Stimulated activated CD8-positive, alpha-beta memory T cell treated with anti-CD3 and anti-CD28 coated beads, Interleukin-12 subunit alpha, Interleukin-12 subunit beta, amount 100 ng/mL, for 24 hours (primary cell): ENCODE results near the gene OR56A5.

Experiments
- DNase-seq: peaks from one replicate; pipeline ENCODE4 v3.0.0-alpha.2; 2020; ENCODE audit errors: extremely low read depth

Gene OR56A5

DNA sequence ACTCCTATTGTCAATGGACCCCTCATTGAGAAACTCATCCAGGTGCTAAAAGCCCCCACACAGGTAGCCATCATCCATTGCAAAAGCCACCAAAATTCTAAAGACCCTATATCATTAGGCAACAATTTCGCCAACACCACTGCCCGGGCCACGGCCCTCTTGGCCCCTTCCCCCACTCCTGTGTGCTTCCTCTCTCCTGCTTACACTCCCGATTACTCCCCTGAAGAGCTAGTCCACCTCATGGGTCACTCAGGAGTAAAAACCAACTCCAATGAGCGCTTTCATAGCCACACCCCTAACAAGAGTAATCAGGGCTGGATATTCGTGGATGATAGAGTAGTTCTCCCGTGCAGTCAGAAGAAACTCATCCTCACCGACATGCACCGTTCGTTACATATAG, 35.2 kb downstream of the OR56A5 start:
- DNase-seq, result no peak

DNA sequence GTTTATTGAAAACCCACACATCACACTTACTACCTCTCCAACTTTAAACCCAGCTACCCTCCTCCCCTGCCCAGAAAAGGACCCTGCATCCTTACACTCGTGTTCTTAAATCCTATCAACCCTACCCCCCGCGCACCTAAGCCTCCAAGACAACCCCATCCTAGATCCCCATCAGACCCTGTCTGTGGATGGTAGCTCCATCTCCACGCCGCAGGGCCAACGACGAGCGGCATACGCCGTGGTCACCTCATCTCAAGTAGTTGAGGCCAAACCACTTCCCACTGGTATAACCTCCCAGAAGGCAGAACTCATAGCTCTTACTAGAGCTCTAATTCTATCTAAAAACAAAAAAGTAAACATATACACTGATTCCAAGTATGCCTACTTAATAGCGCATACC, 35.6 kb downstream of the OR56A5 start:
- DNase-seq, result no peak

DNA sequence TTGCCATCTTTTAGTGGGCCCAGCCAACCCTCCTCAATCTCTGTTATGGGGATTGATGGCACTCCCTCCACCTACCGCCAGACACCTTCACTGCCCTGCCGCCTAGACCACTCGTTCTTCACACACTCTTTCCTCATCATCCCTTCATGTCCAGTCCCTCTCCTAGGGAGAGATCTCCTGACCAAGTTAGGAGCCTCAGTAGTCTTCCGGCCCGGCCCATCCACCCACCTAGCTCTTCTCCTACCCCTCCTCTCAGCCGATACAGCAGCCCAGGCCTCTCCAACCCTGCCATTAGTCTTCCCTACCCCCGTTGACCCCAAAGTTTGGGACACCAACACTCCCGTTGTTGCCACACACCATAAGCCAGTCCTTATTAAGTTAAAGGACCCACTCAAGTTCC, 37.2 kb downstream of the OR56A5 start:
- DNase-seq, result no peak

DNA sequence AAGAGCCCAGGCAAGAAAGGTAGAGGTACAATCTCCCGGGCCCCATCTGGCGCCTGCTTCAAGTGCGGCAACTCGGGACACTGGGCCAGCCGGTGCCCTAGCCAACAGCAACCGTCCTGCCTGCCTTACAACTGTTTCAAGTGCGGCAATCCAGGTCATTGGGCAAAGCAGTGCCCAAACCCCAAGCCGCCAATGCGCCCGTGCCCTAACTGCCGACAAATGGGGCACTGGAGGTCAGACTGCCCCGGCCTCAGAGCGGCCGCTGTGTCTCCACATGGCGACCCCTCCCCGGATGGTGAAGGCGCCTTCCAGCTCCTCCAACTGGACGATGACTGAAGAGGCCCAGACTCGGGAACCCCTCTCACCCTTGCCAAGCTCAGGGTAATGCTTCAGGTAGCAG, 37.7 kb downstream of the OR56A5 start:
- no peak for DNase-seq

DNA sequence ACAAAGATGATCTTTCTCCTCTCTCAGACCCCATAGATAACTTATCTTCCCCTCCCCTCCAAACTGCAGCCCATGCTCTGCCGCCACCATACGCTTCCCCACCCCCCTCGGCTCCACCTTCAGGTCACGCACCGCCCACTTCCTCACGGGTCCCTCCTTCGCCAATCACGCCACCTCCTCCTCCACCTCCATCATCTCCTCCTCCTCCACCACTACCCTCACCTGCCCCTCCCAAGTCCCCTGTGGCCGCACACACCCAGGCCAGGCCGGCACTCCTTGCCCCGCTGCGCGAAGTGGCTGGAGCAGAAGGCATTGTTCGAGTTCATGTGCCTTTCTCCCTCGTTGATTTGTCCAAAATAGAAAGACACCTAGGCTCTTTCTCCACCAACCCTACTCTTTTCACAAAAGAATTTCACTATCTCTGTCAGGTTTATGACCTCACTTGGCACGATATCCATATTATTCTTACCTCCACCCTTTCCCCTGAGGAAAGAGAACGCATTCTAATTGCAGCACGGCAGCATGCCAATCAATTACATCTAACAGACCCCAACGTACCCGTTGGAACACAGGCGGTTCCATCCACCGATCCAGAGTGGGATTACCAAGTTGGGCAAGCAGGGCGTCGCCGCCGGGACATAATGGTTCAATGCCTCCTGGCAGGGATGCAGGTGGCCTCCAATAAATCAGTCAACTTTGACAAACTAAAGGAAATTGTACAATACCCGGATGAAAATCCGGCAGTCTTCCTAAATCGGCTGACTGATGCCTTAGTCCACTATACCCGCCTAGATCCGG, 38.5 kb downstream of the OR56A5 start:
- no peak for DNase-seq

DNA sequence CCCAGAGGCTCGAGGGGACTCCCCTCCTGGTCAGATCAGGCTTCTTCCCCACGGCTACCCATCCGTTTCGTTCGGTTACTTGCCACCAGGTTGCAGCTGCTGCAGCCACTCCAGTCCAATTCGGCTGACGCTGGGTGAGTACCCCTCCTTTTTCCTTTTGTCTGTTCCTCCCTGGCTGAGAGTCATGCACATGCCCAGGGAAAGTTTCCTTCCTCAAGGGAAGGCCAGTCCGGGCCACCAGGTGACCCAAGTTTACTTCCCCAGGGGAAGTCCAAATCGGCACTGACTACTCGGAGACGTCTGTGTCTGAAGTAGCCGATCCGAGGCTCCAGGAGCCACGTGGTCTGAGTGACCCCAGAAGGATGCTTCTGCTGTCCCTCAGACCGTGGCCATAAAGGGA, 39.5 kb downstream of the OR56A5 start:
- no peak for DNase-seq

DNA sequence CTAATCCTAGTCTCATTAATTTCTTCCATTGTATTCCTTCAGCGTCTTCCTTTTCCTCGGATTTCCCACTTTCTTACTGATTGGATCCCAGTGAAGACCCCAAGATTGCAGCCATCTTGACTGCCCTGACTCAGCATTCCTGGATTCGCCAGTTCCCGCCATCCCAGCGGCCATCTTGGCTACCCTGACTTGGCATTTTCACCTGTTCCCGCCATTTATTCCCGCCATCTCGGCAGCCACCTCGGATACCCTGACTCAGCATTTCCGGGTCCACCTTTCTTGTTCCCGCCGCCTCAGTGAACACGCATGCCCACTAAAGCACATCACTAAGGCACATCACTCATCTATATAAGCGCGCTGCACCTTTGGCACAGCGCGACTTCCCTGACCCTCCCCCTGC, 40.0 kb downstream of the OR56A5 start:
- DNase-seq, result no peak

DNA sequence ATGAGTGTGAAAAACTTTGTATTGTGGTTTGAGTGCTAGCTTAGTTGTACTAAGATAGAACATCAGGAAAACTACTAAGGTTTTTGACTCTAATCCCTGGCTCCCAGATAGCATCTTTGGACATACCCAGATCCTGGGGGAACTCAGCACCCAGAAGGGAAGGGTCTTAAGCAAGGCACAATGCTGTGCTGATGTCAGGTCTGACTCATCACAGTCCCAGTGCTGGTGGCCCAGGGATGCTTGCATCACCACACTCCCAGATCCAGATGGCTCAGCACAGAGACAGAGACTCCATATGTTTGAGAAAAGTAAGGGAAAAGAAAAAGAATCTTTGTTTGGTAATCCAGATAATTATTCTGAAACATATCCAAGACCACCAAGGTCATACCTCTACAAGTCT, 44.5 kb downstream of the OR56A5 start:
- no peak for DNase-seq

DNA sequence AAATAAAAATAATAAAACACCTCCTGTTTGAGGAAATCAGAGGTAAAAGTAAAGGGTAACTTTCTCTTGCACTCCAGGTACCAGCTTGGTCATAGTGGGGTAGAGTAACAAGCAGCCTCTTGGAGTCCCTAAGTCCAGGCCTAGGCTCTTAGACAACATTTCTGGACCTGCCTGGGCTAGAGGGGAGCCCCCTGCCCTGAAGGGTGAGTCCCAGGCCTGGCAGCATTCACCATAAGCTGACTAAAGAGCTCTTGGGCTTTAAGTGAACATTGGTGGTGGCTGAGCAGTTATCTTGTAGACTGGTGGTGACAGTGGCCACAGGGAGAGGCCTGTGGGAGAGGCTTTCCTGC, 44.9 kb downstream of the OR56A5 start:
- no peak for DNase-seq

DNA sequence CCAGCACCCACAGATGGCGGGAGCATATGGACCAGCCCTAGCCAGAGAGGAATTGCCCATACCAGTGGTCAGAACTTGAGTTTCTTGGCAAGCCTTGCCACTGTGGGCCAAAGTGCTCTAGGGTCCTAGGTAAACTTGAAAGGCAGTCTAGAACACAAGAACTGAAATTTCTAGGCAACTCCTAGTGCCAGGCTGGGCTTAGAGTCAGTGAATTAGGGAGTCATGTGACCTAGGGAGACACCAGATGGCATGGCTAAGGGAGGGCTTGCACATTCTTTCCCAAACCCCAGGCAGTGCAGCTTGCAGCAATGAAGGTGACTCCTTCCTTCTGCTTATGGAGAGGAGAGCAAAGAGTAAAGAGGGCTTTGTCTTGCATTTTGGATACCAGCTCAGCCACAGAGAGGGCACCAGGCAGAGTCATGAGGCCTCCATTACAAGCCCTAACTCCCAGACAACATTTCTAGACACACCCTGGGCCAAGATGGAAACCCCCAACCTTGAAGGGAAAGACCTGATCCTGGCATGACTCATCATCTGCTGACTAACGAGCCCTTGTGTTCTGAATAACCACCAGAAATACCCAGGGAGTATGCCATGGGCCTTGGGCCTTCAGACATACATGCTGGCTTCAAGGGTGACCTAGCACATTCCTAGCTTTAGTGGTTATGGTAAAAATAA, 45.4 kb downstream of the OR56A5 start:
- DNase-seq, result no peak
